Measurements from ENCODE around the gene KCNJ18.
A peak's percentile ranks its signal among the peaks of the same experiment; 100 is the strongest.
"Not testable (repeated sequence)": the region's sequence is repeated elsewhere in the genome, so short reads cannot be mapped to it uniquely, and the experiment has no call there.

Gene KCNJ18

DNA sequence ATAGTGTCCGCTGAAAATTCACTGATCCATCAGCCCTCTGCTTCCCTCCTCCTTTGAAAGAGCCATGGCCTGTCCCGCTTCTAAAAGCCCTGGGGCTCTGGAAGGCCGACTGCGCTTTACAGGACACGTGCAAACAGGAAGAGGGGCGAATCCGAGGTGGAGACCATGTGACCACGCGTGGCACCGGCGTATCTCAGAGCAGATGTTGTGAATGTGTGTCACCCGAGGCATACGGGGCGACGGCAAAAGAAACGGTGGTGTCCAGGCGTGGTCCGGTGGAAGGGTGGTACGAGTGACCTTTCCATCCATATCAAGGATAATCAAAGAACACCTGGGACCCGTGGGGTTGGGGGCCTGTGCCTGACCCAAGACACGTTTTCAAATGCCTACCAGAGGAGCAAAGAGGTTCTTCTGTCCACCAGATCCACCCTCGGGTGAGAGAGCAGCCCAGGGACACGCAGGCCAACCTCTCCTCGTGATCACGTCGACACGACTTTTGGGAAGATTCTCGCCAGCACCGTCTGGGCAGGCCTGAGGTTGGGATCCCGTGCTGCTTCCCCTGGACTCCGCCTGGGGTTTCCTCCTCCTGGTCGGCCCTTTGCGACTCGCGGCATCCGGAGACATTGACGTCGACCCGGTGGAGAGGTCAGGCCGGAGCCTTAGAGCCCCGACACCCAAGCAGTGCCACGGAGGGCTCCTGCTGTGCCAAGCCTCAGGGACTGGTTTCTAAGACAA lies 7.1 kb upstream of the KCNJ18 start:
- not testable (repeated sequence) for DNase-seq (ENCODE audit: low read depth); H3K4me3 ChIP-seq (replicated peaks; ENCODE audit: low read depth, low read length)

DNA sequence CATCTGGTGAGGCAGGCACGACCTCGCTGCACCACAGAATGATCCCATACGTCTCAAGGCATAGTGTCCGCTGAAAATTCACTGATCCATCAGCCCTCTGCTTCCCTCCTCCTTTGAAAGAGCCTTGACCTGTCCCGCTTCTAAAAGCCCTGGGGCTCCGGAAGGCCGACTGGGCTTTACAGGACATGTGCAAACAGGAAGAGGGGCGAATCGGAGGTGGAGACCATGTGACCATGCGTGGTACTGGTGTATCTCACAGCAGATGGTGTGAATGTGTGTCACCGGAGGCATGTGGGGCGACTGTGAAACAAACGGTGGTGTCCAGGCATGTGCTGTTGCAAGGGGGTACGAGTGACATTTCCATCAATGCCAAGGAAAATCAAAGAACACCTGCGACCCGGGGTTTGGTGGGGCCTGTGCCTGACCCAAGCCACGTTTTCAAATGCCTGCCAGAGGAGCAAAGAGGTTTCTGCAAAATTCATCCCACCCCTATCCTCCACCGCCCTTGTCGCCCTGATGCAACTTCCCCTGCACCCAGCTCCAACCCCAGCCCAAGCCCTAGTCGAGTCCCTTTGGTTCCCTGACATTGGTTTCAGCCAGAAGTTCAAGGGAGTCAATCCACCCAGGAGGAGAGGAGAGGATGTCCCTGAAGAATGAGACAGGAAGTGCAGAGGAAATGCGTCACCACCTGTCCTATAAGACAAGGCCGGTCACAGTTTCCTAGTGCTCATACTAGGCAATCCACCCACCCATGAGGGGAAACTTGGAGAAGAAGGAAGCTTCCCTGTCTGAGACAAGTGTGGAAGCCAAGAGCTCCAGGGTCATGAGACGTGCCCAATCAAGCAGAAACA lies 5.9 kb upstream of the KCNJ18 start:
- DNase-seq (ENCODE audit: low read depth), result no peak
- TF ChIP-seq, protein P1, sequence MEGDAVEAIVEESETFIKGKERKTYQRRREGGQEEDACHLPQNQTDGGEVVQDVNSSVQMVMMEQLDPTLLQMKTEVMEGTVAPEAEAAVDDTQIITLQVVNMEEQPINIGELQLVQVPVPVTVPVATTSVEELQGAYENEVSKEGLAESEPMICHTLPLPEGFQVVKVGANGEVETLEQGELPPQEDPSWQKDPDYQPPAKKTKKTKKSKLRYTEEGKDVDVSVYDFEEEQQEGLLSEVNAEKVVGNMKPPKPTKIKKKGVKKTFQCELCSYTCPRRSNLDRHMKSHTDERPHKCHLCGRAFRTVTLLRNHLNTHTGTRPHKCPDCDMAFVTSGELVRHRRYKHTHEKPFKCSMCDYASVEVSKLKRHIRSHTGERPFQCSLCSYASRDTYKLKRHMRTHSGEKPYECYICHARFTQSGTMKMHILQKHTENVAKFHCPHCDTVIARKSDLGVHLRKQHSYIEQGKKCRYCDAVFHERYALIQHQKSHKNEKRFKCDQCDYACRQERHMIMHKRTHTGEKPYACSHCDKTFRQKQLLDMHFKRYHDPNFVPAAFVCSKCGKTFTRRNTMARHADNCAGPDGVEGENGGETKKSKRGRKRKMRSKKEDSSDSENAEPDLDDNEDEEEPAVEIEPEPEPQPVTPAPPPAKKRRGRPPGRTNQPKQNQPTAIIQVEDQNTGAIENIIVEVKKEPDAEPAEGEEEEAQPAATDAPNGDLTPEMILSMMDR (IDR thresholded peaks at IDR 0.05; ENCODE audit: low read length, missing control alignments), result no peak

DNA sequence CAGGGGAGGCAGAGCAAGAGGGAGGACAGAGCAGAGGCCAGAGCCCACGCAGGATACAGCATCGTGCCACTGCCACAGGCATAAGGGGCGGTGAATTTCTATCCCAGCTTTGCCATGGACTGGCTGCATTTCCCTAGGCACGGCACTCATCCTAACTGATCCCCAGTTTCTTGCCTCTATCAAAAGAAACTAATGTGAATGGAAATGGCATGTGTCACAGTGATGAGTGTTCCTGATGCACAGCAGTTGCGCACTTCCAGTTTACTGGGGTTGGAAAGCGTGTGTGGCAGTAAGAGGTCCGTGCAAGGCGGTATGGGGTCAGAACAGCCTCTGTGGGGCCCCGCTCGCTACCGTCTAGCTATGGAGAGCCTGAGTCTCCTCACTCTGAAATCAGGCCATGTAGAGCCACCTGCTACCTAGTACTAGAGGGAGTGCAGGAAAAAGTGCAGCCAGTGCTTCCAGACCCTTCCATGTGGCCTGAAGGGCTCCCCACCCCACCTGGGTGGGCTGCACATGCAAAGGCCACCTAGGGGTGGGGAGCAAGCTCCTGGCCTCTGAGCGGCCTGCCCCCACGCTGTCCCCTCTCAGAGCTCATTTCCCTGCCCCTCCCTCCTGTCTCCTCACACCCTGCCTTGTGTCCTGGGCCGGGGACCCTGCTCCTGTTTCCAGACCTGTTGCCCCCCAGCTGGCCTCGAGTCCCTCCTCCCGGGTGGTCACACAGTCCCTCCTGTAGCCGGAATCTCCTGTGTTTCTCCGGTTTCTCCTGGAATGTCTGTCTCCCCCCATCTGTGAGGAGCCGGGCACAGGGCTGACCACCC lies 5.0 kb upstream of the KCNJ18 start:
- TF ChIP-seq, protein P1 (IDR thresholded peaks at IDR 0.05; ENCODE audit: low read length, missing control alignments), result no peak
- H3K4me3 ChIP-seq (replicated peaks; ENCODE audit: low read depth, low read length), result no peak overlapping the region
- no peak for DNase-seq (ENCODE audit: low read depth)

More for the DNA sequence above, 5.9 kb upstream of the KCNJ18 start:
- H3K4me3 ChIP-seq (replicated peaks; ENCODE audit: low read depth, low read length), result no peak overlapping the region

DNA sequence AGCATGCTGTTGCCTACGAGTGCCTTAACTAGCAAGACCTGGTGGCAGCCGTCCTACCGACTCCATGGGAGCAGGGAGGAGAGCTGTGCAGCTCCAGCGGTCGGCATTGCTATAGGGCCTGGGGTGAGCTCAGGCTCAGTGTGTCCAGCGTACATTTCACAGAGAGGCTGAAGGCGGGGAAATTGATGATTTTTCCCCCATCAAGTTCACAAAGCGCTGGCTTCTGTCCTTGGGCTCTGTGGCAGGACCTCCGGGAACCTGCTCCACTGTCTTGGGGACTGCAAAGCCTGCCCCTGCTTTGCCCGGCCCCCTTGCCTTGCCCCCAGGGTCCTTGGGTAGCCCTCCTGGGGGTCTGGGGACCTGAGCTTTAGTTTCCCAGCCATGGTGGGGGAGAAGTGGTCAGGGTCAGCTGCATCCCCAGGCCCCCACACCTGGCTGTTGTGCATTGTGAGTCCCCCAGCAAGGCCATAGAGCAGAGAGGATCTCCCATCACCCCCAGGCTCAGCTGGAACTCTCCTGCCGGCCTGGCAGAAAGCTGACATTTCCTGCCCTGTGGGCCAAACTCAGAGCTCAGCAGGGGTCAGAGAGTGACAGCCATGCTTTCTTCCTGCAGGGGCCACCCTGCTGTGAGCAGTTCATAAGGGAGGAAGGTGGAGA lies 3.9 kb upstream of the KCNJ18 start:
- TF ChIP-seq, protein P1 (IDR thresholded peaks at IDR 0.05; ENCODE audit: low read length, missing control alignments), result no peak
- H3K4me3 ChIP-seq (replicated peaks; ENCODE audit: low read depth, low read length), result no peak overlapping the region
- DNase-seq (ENCODE audit: low read depth), result no peak

DNA sequence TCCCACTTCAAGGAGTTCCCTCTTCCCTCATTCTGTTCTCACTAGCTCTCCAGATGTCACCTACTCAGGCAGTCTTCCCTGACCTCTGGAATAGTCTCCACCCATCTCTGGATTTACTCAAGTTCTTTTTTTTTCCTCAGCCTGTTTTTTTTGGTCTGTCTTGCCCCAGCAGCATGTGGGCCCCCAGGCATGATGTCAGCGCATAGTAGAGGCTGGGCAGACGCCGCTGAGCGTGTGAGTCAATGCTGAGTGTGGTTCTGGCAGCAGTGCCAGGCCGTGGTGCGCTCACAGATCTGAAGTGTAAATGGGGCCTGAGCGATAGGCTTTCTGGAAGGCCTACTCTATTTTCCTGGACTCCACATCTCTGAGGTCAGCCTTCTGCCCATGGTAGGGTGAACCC lies 2.7 kb upstream of the KCNJ18 start:
- TF ChIP-seq, protein P1 (IDR thresholded peaks at IDR 0.05; ENCODE audit: low read length, missing control alignments), result no peak
- DNase-seq (ENCODE audit: low read depth), result peak; percentile 87
- H3K4me3 ChIP-seq (replicated peaks; ENCODE audit: low read depth, low read length), result no peak overlapping the region

DNA sequence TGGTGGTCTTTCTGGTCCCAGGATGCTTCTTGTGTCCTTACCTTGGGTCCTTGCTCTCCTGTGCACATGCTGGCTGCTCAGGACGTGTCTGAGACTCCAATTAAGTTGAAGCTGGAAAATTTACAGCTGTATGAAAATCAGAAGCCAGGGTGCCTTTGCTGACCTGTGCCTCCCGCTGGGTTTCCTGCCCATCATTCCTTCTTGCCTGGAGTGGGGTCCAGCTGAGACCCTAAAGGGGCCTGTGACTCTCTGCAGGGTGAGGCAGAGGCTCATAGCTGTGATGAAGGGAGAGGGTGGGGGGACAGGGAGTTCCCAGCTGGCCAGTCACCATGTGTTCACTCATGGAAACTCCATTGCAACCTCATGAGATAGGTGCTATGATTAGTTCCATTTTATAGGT lies 1.5 kb upstream of the KCNJ18 start:
- not testable (repeated sequence) for DNase-seq (ENCODE audit: low read depth)

DNA sequence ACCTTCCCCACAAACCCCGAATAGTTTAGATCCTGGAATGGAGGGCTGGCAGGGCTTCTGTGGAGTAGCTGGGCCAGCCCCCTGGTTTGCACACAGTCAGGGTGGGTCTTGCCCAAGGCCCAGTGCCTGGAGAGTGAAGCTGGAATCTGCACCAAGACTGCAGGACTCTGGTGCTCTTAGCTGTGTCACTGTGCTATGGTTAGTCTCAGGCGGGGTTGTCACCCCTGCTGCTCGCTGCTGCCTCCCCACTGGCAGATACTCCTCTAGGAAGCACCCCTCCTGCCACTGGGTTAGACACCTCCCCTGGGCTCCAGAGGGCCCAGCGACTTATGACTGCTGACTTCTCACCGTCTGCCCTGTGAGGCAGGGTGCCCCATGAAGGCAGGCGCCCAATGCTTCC lies 842 bp upstream of the KCNJ18 start:
- DNase-seq (ENCODE audit: low read depth); H3K4me3 ChIP-seq (replicated peaks; ENCODE audit: low read depth, low read length): not testable (repeated sequence)

More for the DNA sequence above, 1.5 kb upstream of the KCNJ18 start:
- not testable (repeated sequence) for H3K4me3 ChIP-seq (replicated peaks; ENCODE audit: low read depth, low read length)

DNA sequence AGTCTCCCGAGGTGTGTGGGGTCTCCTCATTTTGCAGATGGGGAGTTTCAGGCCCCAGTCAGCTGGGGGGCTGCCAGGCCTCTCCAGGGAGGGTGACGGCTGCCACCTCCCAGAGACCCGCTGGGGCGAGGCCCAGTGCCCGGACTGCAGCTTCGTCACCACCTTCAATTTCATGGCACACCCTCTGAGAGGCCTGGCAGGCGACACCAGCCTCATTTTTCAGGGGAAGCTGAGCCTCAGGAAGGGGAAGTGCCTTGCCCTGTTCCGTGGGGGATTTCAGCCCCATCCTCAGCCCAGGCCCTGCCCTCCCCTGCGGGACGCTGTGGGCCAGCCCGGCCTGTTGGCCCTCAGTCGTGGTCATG lies 362 bp downstream of the KCNJ18 start:
- H3K4me3 ChIP-seq (replicated peaks; ENCODE audit: low read depth, low read length); DNase-seq (ENCODE audit: low read depth): not testable (repeated sequence)

DNA sequence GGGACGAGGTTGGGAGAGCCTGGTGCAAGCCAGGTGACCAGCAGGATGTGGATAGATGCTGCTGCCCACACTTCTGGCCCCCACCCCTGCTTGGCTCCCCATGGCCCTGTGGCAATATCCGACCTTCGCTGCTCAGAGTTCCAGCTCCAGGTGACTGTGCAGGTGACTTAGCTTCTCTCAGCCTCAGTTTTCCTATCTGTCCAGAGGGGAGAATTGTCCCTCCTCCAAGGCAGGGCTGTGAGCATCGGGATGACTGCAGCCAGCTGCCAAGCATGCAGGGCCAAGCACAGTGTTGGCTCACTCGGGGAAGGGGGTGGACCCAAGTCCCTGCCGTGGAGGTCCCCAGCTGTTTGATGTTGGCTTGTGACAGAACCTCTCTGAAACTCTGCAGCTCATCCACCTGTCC lies 1.1 kb downstream of the KCNJ18 start:
- H3K4me3 ChIP-seq (replicated peaks; ENCODE audit: low read depth, low read length); DNase-seq (ENCODE audit: low read depth): not testable (repeated sequence)

DNA sequence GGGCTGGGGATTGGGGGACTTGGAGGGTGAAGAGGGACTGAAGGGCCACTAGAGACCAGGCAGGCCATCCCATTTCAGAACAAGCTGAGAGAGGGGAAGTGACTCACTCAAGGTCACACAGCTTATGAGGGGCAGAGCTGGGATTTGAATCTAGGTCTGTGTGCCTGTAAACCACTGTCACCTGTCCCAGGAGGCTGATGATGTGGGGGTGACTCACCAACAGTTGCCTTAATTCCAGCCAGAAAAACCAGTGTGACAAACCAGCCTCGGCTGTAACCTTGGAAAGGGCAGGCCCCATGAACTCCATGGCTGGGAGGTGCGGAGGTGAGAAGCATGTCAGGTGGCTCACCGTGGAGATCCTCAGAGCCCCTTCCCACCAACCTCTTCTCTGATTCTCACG lies 1.6 kb downstream of the KCNJ18 start:
- DNase-seq (ENCODE audit: low read depth); H3K4me3 ChIP-seq (replicated peaks; ENCODE audit: low read depth, low read length): not testable (repeated sequence)

DNA sequence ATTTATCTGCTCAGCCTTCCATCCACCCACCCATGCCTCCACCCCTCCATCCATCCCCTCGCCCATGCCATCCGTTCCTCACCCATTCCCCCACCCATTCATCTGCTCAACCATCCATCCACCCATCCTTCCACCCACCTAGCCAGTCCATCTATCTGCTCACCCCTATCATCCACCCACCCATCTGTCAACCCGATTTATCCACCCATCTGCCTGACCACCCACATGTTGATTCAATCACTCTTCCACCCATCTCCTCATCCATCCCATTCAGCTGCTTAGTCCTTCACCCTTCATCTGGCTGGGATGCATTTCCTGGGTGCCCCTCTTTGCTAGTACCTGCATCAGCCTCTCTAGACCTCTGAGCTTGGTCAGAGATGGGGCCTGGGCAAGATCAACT lies 3.9 kb downstream of the KCNJ18 start:
- H3K4me3 ChIP-seq (replicated peaks; ENCODE audit: low read depth, low read length); DNase-seq (ENCODE audit: low read depth): not testable (repeated sequence)

DNA sequence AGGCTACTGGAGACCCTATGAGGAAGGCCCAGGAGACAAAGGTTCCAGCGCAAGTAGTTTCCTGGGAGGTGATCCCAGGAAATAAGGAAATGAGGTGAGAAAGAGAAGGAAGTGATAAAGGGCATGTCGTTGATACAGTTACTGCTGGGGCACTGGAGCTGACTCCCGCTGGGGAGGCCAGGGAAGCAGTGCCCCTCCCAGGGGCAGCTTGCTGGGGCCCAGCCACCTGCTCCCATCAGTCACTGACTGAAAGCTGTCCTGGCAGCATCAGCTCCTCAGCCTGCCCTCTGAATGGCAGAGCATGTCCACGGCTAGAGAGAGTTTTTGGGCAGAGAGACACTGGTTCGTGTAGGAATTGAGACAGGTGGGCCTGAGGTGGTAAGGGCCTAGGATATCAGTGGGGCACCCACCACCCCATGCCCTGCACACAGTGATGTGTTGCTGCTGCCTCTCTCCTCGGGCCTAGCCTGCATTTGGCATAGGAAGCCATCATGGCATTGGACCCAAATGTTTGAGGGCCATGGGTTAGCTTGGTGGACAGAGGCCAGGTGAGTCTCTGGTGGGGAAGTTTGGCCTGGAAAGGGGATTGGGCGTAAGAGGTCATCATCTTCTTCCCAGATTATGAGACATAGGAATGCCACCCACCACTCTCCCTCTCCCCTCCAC lies 4.7 kb downstream of the KCNJ18 start:
- H3K4me3 ChIP-seq (replicated peaks; ENCODE audit: low read depth, low read length); DNase-seq (ENCODE audit: low read depth): not testable (repeated sequence)

All from fibroblast of pulmonary artery (primary cell).